ENCODE measurements around the gene GBGT1. TPM values are rescaled to one million over a fixed set of nuclear protein-coding genes. Genes with fewer than 3 reads are reported as not detected.

Gene GBGT1
- total RNA-seq, 4 donors from 2014 or later, result 7.0 to 49.5 (median 14.1) TPM

DNA sequence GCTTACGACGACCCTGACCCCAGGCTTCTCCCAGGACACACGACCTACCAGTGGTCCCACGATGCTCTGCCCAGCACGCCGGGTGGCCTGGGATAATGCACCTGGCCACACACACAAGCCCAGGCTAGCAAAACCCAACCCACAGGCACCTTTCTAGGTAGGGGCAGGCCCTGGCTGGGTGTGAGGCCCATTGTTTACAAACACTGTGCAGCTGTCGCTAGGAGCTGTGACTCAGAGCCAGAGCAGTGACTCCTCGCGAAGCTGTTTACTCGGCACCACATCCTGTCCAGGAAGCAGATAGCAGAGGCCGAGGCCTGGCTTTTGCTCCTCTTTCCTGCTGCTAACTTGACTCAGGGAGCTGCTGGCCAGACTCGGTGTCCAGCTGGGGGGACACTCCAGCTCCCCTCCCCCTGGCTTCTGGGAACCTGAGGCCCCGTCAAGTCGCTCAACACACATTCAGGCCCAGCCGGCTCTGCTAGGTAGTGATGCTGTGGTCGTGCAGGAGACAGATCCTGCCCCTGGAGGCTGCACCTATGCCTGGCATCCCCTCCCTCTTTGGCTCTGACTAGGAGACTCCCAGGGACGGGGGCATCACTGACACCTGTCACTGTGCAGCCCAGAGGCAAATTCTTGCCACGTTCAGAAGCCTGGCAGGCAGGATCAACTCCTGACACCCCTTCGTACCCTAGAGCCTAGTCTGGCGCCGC lies 29.9 kb downstream of the GBGT1 start:
- Histone ChIP-seq H3K9me3 (no peaks in the 10 kb centered on the region), H3K36me3 (no peaks in the 10 kb centered on the region), H3K27ac (peak overlapping the region; percentile 91 to 98 (median 94)), H3K27me3 (no peaks in the 10 kb centered on the region), H3K4me1 (peaks cover 39 to 88% (median 47%) of the 10 kb centered on the region in 4 donors), H3K4me3 (peak overlapping the region in 3 of 4 donors; percentile 0 to 13 (median 2))
- peak; percentile 92 to 97 (median 93) for DNase-seq
- TF ChIP-seq, protein P1, sequence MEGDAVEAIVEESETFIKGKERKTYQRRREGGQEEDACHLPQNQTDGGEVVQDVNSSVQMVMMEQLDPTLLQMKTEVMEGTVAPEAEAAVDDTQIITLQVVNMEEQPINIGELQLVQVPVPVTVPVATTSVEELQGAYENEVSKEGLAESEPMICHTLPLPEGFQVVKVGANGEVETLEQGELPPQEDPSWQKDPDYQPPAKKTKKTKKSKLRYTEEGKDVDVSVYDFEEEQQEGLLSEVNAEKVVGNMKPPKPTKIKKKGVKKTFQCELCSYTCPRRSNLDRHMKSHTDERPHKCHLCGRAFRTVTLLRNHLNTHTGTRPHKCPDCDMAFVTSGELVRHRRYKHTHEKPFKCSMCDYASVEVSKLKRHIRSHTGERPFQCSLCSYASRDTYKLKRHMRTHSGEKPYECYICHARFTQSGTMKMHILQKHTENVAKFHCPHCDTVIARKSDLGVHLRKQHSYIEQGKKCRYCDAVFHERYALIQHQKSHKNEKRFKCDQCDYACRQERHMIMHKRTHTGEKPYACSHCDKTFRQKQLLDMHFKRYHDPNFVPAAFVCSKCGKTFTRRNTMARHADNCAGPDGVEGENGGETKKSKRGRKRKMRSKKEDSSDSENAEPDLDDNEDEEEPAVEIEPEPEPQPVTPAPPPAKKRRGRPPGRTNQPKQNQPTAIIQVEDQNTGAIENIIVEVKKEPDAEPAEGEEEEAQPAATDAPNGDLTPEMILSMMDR (IDR thresholded peaks at IDR 0.05), result peak in 1 of 6 experiments; percentile 5
- TF ChIP-seq POLR2A (IDR thresholded peaks at IDR 0.05), result peak; percentile 83 to 91

DNA sequence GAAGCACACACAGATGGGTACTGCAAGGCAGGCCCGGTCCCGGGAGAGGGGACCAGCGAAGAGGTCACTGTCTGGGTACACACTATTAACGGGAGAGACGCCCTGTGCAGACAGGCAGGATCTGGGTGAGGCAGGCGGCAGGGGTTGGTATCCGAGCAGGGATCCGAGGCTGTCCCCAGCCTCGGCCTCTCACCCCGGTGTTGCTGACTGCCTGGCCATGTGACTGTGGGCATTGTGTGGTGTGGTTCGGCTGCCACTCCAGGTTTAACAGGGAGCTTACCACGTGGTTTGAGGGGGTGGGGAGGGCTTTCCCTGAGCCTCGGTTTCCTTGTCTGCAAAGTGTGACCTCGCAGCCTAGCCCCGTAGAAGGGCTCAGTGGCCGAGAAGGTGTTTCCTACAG lies 31.5 kb downstream of the GBGT1 start:
- no peaks in the 10 kb centered on the region for H3K9me3 ChIP-seq
- peaks cover 30 to 88% (median 42%) of the 10 kb centered on the region in 4 donors for H3K4me1 ChIP-seq
- no peak for TF ChIP-seq POLR2A (IDR thresholded peaks at IDR 0.05)
- TF ChIP-seq, protein P1 (IDR thresholded peaks at IDR 0.05), result no peak
- no peaks in the 10 kb centered on the region for H3K36me3 ChIP-seq
- peak overlapping the region; percentile 91 to 98 (median 94) for H3K27ac ChIP-seq
- no peak for DNase-seq
- H3K4me3 ChIP-seq, result no peak overlapping the region
- H3K27me3 ChIP-seq, result no peaks in the 10 kb centered on the region

DNA sequence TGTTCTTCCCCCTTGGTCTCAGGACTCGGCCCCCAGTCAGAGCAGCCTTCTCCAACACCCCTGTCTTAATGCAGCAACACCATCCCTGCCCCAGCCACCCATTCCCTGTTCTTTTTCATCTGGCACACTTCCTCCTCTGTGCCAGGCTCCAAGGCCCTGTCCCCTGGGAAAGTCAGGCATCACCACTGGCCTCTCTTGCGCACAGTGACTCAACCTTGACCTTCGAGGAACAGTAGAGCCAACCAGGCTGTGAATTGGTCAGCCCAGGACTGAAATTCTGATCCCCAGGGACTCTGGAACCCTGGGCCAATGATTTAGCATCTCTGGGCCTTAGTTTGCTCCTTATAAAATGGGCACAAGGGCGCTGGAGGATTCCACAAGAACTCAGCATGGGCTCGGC lies 32.2 kb downstream of the GBGT1 start:
- peak overlapping the region; percentile 91 to 98 (median 94) for H3K27ac ChIP-seq
- H3K36me3 ChIP-seq, result no peaks in the 10 kb centered on the region
- no peak overlapping the region for H3K4me3 ChIP-seq
- H3K27me3 ChIP-seq, result no peaks in the 10 kb centered on the region
- H3K4me1 ChIP-seq, result peaks cover 35 to 88% (median 49%) of the 10 kb centered on the region in 4 donors
- no peaks in the 10 kb centered on the region for H3K9me3 ChIP-seq
- no peak for TF ChIP-seq POLR2A (IDR thresholded peaks at IDR 0.05)
- TF ChIP-seq, protein P1 (IDR thresholded peaks at IDR 0.05), result no peak
- DNase-seq, result no peak

DNA sequence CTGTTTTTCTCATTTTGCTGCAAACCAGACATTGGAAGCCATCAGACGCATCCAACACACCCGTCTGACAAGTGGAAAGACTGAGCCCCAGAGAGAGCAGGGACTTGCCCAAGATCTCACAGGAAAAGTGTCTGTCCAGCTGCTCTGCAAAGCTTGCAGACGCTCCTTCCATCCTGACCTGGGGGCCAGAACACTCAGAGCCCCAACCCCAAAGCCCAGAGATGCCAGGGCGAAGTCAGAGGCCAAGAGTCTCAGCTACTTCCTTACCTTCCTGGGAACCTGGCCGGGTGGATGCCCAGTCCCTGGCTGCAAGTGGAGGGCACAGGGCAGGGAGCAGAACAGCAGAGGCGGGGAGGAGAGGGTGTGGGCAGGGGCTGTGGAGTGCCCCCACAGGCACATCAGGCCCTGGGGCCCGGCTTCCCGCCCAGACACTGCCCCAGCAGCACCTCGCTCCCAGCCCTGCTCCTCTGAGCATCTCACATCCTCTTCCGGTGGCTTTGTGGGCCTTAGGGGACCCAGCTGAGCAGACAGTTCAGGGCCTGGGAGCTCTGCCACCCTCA lies 32.9 kb downstream of the GBGT1 start:
- peak in 2 of 3 donors; percentile 83 to 89 for DNase-seq
- Histone ChIP-seq H3K27ac (peak overlapping the region; percentile 91 to 98 (median 94)), H3K9me3 (no peaks in the 10 kb centered on the region), H3K4me1 (peaks cover 33 to 86% (median 53%) of the 10 kb centered on the region in 4 donors), H3K4me3 (peak overlapping the region; percentile 2 to 34 (median 14)), H3K27me3 (no peaks in the 10 kb centered on the region), H3K36me3 (no peaks in the 10 kb centered on the region)
- no peak for TF ChIP-seq POLR2A (IDR thresholded peaks at IDR 0.05)
- TF ChIP-seq, protein P1 (IDR thresholded peaks at IDR 0.05), result no peak

DNA sequence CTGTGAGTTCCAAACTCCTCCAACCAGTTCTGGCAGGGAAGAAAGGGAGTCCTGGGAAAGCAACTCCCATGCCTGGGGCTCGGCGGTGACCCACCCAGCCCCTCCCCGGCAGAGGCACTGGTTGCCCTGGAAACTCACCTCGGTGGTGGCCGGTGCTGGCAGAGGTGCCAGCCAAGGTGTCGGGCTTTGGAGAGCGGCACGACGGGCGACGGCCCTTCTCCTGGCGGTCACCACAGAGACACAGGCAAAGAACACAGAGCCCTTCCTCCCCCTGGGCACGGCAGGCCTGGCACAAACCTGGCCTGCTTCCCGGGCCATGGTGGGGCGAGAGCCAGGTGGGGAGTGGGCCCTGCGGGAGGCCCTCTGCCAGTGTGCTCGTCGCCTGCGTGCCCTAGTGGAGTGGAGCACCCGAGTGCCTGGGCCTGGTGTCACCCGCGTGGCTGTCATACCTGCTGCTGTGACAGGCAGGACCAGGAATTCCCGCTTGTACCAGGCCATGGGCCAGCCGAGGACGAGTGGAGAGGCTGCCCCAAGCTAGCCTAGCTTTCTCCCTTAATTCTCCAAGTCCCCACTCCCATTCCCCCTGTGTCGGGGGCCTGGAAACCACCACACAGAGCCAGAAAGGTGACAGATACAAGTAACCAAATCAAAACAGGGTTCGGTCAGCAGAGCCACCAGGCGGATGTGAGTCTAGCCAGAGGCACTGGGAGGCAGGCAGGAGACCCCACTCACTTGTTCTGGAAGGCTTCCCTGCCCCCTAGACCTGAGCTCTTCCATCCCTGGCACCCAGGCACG lies 34.5 kb downstream of the GBGT1 start:
- Histone ChIP-seq H3K36me3 (no peaks in the 10 kb centered on the region), H3K9me3 (no peaks in the 10 kb centered on the region), H3K4me3 (peak overlapping the region in 1 of 4 donors; percentile 2), H3K27ac (peak overlapping the region in 2 of 4 donors; percentile 32 to 91), H3K27me3 (no peaks in the 10 kb centered on the region), H3K4me1 (peaks cover 19 to 78% (median 40%) of the 10 kb centered on the region in 4 donors)
- TF ChIP-seq, protein P1 (IDR thresholded peaks at IDR 0.05), result no peak
- TF ChIP-seq POLR2A (IDR thresholded peaks at IDR 0.05), result no peak
- DNase-seq, result no peak

Data from Peyer's patch (tissue), 4 donors.